Measurements from ENCODE around the gene FAM216B. TPM values are rescaled to one million over a fixed set of nuclear protein-coding genes. Genes with fewer than 3 reads are reported as not detected.

The FAM216B gene
- total and polyA plus RNA-seq, 2 of the 8 experiments (the other 6 are each of a cell fraction or from before 2014, with no cell fraction given): not detected

Other genes with a start within 250 kb of the FAM216B start
- gene TNFSF11, start 207.4 kb upstream of the FAM216B start, total RNA-seq (2021; fragmentation: NEBNext Ultra II Directional; extraction: Animal tissue kit (Norgen Biotek cat#: 25700)): 11.7 and 12.0 TPM in 2 replicates
- gene TNFSF11, start 207.4 kb upstream of the FAM216B start, polyA plus RNA-seq (2011; rRNA removed): 5.2 and 9.3 TPM in 2 replicates
- gene EPSTI1, start 210.7 kb downstream of the FAM216B start, total RNA-seq (2021; fragmentation: NEBNext Ultra II Directional; extraction: Animal tissue kit (Norgen Biotek cat#: 25700)): 0.37 and 0.46 TPM in 2 replicates
- 0.11 and 0.23 TPM in 2 replicates for gene EPSTI1, start 210.7 kb downstream of the FAM216B start, polyA plus RNA-seq (2011; rRNA removed)
- 5.8 and 6.5 TPM in 2 replicates for gene DNAJC15, start 242.0 kb downstream of the FAM216B start, total RNA-seq (2021; fragmentation: NEBNext Ultra II Directional; extraction: Animal tissue kit (Norgen Biotek cat#: 25700))
- 20.8 and 21.8 TPM in 2 replicates for gene DNAJC15, start 242.0 kb downstream of the FAM216B start, polyA plus RNA-seq (2011; rRNA removed)